ENCODE data around the gene MRPS33. TPM values are rescaled to one million over a fixed set of nuclear protein-coding genes. Genes with fewer than 3 reads are reported as not detected.

Gene MRPS33
- total RNA-seq = 19.8 and 23.1 TPM in 2 replicates

GRCh38 chr7:141014524-141015395 is at the start of gene MRPS33:
TSS of gene MRPS33 (minus strand) at chr7:141014952. CDS start at chr7:141010633, 4,319 bp downstream.

Other genes starting within 250 kb of the MRPS33 start
- gene BRAF, start 90.0 kb downstream of the MRPS33 start, total RNA-seq = 13.4 and 13.6 TPM in 2 replicates
- not detected in 2 replicates for gene TMEM178B, start 59.1 kb upstream of the MRPS33 start, total RNA-seq

Data from epithelial cell of umbilical artery (primary cell).